ES-I3 (cell line): ENCODE data around the gene MRPL43.

Experiments
- H3K36me3 ChIP-seq: 2 replicates; pipeline ENCODE4 v1.6.1; 2013; ENCODE audit warnings: mild to moderate bottlenecking, low read length, control low read depth, moderate library complexity; ENCODE audit not compliant: insufficient read depth
- H3K4me1 ChIP-seq: 2 replicates; pipeline ENCODE4 v1.6.1; 2013; ENCODE audit warnings: mild to moderate bottlenecking, control low read depth, low read length; ENCODE audit not compliant: insufficient read depth
- H3K9ac ChIP-seq: 2 replicates; pipeline ENCODE4 v1.6.1; 2013; ENCODE audit warnings: low read depth, mild to moderate bottlenecking, low read length, moderate library complexity
- H3K9me3 ChIP-seq: 2 replicates; pipeline ENCODE4 v1.6.1; 2013; ENCODE audit warnings: mild to moderate bottlenecking, low read length, moderate library complexity; ENCODE audit not compliant: control insufficient read depth, insufficient read depth

Gene MRPL43

DNA sequence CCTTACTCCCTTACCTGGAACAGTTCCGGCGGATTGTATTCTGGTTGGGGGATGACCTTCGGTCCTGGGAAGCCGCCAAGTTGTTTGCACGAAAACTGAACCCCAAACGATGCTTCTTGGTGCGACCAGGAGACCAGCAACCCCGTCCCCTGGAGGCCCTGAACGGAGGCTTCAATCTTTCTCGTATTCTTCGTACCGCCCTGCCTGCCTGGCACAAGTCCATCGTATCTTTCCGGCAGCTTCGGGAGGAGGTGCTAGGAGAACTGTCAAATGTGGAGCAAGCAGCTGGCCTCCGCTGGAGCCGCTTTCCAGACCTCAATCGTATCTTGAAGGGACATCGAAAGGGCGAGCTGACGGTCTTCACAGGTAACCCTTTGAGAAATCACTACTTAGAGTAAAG lies 1.8 kb upstream of the MRPL43 start:
- Histone ChIP-seq H3K9me3 (no peaks in the 10 kb centered on the region), H3K4me1 (peaks cover 5% of the 10 kb centered on the region; the same call in 1 of the 2 replicates), H3K36me3 (peaks cover 28% of the 10 kb centered on the region), H3K9ac (no peak overlapping the region)

DNA sequence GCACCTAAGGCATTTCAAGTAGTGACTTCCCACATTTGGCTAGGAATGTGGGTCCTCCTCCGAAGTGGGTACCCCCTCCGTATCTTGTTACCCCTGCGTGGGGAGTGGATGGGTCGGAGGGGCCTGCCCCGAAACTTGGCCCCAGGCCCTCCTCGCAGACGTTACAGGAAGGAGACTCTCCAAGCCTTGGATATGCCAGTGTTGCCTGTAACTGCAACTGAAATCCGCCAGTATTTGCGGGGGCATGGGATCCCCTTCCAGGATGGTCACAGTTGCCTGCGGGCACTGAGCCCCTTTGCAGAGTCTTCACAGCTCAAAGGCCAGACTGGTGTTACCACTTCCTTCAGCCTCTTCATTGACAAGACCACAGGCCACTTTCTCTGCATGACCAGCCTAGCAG lies 869 bp upstream of the MRPL43 start:
- peak overlapping the region; percentile 100 for H3K9ac ChIP-seq
- H3K4me1 ChIP-seq: peaks cover 5% of the 10 kb centered on the region; the same call in 1 of the 2 replicates
- H3K36me3 ChIP-seq: peaks cover 20% of the 10 kb centered on the region
- no peaks in the 10 kb centered on the region for H3K9me3 ChIP-seq

DNA sequence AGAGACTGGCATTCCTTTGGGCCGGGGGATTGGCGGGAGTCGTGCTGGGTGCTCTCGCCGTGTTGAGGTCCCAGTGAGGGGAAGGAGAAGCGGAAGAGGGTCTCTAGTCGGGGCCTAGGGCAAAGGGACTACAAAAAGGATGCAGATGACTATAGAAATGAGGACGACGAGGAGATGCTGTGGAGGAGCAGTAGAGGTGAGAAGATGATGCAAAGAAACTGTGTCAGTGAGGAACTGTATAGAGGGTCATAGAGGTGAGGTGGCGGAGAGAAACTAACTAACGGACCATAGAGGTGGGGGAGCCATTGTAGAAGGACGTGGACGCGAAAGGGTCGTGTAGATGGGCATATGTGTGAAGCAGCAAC lies 370 bp upstream of the MRPL43 start:
- peaks cover 20% of the 10 kb centered on the region for H3K36me3 ChIP-seq
- H3K9ac ChIP-seq: peak overlapping the region; percentile 100
- no peaks in the 10 kb centered on the region for H3K9me3 ChIP-seq
- peaks cover 5% of the 10 kb centered on the region; the same call in 1 of the 2 replicates for H3K4me1 ChIP-seq

DNA sequence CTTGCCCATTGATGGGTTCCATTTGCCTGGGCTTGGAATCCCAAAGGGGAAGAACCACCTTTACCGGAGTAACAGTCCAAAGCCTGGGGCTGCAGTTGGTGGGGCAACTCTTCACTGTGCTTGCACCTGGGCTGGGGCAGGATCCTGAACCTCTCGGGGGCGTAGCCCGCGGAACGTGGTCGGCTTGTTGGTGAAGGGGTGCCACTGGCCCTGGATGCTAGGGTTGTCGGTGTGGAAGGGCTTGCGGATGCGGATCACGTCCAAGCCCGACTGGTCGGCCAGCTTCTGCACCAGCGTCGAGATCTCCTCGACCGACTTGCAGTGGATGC lies 710 bp downstream of the MRPL43 start:
- Histone ChIP-seq H3K9ac (peak overlapping the region; percentile 100), H3K4me1 (peaks cover 5% of the 10 kb centered on the region; the same call in 1 of the 2 replicates), H3K36me3 (peaks cover 20% of the 10 kb centered on the region), H3K9me3 (no peaks in the 10 kb centered on the region)

DNA sequence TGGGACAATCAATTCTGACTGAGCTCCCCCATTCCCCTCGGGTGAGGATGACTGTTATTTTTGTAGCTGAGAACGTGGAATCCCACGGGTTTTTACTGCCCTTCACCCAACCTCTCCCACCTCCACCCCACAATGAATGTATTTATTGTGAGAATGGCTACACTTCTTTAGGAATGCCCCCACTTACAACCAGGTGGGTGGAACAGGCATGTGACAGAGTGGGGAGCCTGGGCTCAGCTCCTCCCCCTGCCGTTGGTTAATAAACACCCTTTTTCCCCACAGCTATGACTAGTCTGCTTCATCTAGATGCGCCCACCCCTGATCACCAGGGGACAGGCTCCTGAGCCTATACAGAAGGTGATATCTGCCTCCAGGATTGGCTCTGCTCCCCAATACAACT lies 2.0 kb downstream of the MRPL43 start:
- Histone ChIP-seq H3K4me1 (peaks cover 5% of the 10 kb centered on the region; the same call in 1 of the 2 replicates), H3K36me3 (peaks cover 8% of the 10 kb centered on the region), H3K9ac (no peak overlapping the region), H3K9me3 (no peaks in the 10 kb centered on the region)

DNA sequence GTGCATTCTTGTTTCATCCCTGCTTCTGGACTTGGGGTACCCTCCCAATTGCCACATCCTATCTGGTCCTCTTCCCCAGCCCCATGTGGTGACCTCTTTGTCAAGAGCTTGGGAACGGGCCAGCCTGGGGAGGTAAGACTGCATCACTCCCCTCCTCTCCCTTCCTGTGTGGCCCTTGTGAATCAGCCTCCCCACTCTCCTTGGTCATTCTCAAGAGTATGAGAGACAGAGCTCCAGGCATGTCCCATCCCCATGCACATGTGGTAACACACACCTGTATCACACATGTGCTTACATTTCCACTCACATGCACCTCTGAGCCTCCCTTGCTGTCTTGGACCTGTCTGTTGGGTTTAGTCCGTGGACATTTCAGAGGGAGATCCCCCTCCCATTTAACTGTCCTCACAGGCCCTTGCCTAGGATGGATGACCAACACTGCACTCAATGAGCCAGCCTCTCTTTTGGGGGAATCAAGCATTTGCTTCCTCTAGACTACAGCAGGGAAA lies 2.6 kb downstream of the MRPL43 start:
- no peak overlapping the region for H3K9ac ChIP-seq
- H3K36me3 ChIP-seq: peaks cover 6% of the 10 kb centered on the region; the same call in 1 of the 2 replicates
- H3K9me3 ChIP-seq: no peaks in the 10 kb centered on the region
- peaks cover 5% of the 10 kb centered on the region; the same call in 1 of the 2 replicates for H3K4me1 ChIP-seq

DNA sequence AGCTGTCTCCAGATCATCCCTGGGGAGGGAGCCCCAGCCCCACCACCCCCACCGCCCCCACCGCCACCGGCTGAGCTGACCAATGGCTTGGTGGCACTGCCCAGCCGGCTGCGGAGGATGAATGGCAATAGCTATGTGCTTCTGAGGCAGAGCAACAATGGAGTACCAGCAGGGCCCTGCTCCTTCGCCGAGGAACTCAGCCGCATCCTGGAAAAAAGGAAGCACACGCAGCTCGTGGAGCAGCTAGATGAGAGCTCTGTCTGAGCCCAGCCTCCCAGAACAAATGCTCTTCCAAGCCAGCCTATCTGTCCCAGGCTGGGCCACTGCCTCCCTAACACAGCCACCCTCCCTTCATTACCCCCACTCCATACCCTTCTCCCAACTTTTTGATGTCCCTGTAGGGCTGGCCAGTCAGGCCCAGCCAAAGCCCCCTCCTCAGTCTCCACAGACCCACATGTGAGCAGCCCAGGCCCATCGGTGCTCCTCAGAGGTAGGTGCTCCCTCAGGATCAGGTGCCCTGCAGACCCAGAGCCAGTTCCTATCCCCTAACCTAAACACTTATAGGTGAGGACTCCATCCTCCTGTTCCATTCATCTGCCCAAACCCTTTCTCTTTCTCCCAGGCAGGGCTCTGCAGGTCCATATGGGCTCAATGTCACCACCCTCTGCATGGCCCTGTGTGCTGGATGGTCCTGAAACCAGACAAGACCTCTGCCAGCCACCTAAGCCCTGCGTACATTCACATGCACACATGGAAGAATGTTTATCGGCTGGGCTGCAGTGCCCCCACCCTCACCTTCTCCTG lies 3.2 kb downstream of the MRPL43 start:
- H3K36me3 ChIP-seq: no peaks in the 10 kb centered on the region
- no peaks in the 10 kb centered on the region for H3K9me3 ChIP-seq
- peaks cover 5% of the 10 kb centered on the region; the same call in 1 of the 2 replicates for H3K4me1 ChIP-seq
- no peak overlapping the region for H3K9ac ChIP-seq

DNA sequence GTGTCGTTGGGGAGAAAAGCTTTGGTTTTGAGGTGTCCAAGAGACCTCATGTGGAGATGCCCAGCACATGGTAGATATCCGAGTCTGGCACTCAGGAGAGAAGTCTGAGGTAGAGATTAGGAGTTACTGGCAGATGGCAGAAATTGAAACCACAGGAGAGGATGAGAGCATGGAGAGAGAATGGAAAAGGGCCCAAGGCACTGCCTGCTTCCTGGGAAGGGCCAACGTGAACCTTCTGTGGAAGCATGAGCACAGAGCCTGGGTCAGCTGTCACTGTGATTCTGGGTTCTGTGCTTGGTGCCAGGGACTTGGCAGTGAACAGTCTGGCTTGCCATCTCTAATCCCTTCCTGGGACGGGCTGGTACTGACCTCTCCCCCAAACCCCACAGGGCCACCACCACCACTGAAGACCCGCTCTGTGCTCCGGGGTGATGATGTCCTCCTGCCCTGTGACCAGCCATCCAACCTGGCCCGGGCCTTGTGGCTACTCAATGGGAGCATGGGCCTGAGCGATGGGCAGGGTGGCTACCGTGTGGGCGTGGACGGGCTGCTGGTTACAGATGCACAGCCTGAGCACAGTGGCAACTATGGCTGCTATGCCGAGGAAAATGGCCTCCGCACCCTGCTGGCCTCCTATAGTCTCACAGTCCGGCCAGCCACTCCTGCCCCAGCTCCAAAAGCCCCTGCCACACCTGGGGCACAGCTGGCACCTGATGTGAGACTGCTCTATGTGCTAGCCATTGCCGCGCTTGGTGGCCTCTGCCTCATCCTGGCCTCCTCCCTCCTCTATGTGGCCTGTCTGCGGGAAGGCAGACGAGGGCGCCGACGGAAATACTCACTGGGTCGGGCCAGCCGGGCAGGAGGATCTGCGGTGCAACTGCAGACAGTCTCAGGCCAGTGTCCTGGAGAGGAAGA lies 4.1 kb downstream of the MRPL43 start:
- Histone ChIP-seq H3K9ac (no peak overlapping the region), H3K9me3 (no peaks in the 10 kb centered on the region), H3K36me3 (no peaks in the 10 kb centered on the region), H3K4me1 (peaks cover 3% of the 10 kb centered on the region; the same call in 1 of the 2 replicates)

DNA sequence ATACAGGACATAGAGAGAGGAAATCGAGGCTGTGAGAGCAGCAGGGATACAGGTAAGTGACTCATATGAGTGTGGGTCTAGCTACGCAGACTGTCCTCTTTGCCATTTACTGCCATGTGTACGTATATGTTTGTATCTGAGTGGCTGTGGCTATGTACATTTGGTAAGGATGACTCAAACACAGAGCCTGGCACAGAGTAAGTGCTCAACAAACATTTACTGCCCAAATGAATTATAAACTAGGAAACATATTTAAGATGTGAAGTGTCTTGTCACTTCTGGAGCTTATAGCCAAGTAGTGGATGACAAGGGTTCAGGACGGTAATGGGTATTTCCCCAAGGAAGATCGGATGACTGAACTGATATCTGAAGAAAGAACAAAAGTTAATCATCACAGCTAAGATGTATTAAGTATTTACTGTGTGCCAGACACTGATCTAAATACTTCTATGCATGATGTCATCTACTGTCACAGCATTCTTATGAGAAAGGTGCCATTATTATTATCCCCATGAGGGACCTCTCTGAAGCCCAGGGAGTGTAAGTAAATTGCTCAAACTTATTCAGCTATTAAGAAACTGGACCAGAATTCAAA lies 6.0 kb downstream of the MRPL43 start:
- H3K9ac ChIP-seq: no peak overlapping the region

DNA sequence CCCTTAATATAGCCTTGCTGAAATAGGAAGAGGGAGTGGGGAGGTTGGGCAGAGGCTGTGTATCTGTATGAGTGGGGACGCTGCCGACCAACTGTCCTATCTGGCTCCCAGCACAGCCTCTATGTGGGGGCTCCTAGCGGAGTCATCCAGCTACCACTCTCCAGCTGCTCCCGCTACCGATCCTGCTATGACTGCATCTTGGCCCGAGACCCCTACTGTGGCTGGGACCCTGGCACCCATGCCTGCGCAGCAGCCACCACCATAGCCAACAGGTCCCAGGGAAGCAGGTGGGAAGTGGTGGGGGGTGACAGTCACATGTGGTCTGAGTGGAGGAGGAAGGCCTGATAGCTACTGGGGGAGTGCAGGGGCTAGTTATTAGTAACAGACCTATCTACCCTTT lies 6.6 kb downstream of the MRPL43 start:
- Histone ChIP-seq H3K9ac (no peak overlapping the region), H3K9me3 (no peaks in the 10 kb centered on the region), H3K4me1 (no peaks in the 10 kb centered on the region), H3K36me3 (no peaks in the 10 kb centered on the region)

More for the DNA sequence above, 6.0 kb downstream of the MRPL43 start:
- H3K36me3 ChIP-seq: no peaks in the 10 kb centered on the region
- no peaks in the 10 kb centered on the region for H3K4me1 ChIP-seq
- H3K9me3 ChIP-seq: no peaks in the 10 kb centered on the region

DNA sequence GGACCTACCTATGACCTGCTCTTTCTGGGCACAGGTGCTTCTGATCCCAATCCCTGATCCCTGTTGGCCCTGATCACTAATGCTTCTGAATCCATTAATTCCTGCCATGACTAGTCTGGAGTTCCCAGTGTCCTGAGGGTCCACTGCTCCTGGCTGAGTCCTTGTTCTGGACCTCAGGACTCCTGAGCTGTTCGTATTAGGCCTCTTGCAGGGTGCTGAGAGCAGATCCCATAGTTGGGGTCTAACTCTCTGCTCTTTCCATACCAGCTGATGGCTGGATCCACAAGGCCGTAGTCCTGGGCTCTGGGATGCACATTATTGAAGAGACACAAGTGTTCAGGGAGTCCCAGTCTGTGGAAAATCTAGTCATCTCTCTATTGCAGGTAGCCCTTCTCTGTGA lies 7.0 kb downstream of the MRPL43 start:
- no peaks in the 10 kb centered on the region for H3K36me3 ChIP-seq
- H3K4me1 ChIP-seq: no peaks in the 10 kb centered on the region
- no peaks in the 10 kb centered on the region for H3K9me3 ChIP-seq
- no peak overlapping the region for H3K9ac ChIP-seq

DNA sequence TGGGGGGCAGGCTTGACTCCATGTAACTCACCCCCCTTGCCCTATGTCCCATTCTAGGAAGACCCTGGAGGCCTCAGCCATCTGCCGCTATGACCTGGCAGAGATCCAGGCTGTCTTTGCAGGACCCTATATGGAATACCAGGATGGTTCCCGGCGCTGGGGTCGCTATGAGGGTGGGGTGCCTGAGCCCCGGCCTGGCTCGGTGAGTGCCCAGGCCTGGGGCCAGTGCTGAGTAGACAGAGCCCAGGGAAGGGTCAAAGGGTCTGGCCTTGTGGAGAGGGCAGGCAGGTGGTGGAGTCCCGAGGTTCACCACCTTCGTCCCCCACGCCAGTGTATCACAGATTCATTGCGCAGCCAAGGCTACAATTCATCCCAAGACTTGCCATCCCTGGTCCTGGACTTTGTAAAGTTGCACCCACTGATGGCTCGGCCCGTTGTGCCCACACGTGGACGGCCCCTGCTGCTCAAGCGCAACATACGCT lies 7.5 kb downstream of the MRPL43 start:
- H3K9ac ChIP-seq: no peak overlapping the region
- no peaks in the 10 kb centered on the region for H3K9me3 ChIP-seq
- no peaks in the 10 kb centered on the region for H3K4me1 ChIP-seq
- H3K36me3 ChIP-seq: no peaks in the 10 kb centered on the region

DNA sequence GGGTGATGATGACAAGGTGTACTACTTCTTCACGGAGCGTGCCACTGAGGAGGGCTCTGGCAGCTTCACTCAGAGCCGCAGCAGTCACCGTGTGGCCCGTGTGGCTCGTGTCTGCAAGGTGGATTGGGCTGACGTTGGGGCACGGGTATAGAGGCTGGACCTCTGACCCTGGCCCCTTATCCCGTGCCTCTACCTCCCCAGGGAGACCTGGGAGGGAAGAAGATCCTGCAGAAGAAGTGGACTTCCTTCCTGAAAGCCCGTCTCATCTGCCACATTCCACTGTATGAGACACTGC lies 8.4 kb downstream of the MRPL43 start:
- Histone ChIP-seq H3K4me1 (no peaks in the 10 kb centered on the region), H3K9ac (no peak overlapping the region), H3K36me3 (no peaks in the 10 kb centered on the region), H3K9me3 (no peaks in the 10 kb centered on the region)

DNA sequence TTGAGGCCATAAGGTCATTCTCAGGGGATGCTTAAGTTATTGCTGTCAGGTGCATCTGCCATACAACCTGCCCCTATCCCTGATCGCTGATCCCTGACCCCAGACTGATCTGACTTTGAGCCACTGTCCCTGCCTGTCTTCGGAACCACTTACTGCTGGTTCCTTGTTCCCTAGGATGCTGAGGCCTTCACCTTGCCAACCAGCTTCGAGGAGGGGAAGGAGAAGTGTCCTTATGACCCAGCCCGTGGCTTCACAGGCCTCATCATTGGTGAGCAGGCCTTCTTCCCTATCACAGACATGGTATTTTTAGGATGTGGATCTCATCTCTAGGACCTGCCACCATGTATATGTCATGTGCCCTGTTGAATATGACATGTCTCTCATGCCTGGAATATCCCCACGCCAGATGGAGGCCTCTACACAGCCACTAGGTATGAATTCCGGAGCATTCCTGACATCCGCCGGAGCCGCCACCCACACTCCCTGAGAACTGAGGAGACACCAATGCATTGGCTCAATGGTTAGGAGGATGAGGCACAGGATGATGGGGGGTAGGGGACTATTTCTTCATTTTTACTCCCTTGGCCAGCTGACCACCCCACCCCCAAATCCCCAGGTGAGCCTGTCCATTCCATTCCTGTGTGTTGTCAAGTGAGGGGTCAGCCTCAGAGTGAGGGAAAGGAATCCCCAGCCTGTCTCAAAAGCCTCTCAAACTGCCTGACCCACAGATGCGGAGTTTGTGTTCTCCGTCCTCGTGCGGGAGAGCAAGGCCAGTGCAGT lies 9.0 kb downstream of the MRPL43 start:
- Histone ChIP-seq H3K36me3 (no peaks in the 10 kb centered on the region), H3K4me1 (no peaks in the 10 kb centered on the region), H3K9ac (no peak overlapping the region), H3K9me3 (no peaks in the 10 kb centered on the region)
